BE2C (cell line): ENCODE results near the gene RRBP1.

Source experiments
- DNase-seq: peaks from one replicate; pipeline ENCODE4 v3.0.0-alpha.2; 2020
- H3K27me3 ChIP-seq: fragments of 250-450 bp; sonication (Bioruptor Pico); 2 replicates; pipeline ENCODE4 v1.5.1; 2020; ENCODE audit warnings: mild to moderate bottlenecking
- H3K36me3 ChIP-seq: fragments of 250-450 bp; sonication (Bioruptor Pico); 2 replicates; pipeline ENCODE4 v1.5.1; 2020; ENCODE audit warnings: mild to moderate bottlenecking
- H3K4me1 ChIP-seq: fragments of 250-450 bp; sonication (Bioruptor Pico); 2 replicates; pipeline ENCODE4 v1.5.1; 2020
- H3K4me3 ChIP-seq: 2 replicates; pipeline ENCODE4 v1.5.1; 2011; ENCODE audit warnings: low read depth, low read length
- H3K9me3 ChIP-seq: fragments of 250-450 bp; sonication (Bioruptor Pico); 2 replicates; pipeline ENCODE4 v1.5.1; 2020
- TF ChIP-seq, protein P1 (sequence below): IDR thresholded peaks from 2 replicates; pipeline ENCODE4 v1.5.1; 2012; ENCODE audit warnings: mild to moderate bottlenecking, low read depth, low read length

The RRBP1 gene

DNA sequence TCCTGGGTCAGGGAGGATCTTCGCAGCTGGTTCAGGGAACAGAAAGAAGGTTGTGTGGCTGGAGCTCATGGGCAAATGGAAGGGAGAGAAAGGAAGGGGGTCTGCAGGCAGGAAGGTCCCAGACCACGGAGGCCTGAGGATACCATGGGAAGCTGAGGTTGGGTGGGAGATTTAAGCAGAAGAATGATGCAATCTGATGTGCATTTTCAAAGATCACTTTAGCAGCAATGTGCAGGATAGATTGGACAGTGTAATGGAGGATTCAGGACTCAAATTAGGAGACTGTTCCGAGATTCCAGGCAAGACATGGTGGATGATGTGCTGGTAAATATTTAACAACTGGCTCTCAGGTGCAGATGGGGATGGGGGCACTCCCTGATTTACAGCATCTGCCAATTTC is 5.8 kb upstream of the RRBP1 start:
- TF ChIP-seq, protein P1, sequence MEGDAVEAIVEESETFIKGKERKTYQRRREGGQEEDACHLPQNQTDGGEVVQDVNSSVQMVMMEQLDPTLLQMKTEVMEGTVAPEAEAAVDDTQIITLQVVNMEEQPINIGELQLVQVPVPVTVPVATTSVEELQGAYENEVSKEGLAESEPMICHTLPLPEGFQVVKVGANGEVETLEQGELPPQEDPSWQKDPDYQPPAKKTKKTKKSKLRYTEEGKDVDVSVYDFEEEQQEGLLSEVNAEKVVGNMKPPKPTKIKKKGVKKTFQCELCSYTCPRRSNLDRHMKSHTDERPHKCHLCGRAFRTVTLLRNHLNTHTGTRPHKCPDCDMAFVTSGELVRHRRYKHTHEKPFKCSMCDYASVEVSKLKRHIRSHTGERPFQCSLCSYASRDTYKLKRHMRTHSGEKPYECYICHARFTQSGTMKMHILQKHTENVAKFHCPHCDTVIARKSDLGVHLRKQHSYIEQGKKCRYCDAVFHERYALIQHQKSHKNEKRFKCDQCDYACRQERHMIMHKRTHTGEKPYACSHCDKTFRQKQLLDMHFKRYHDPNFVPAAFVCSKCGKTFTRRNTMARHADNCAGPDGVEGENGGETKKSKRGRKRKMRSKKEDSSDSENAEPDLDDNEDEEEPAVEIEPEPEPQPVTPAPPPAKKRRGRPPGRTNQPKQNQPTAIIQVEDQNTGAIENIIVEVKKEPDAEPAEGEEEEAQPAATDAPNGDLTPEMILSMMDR = no peak
- H3K9me3 ChIP-seq = peaks cover 4% of the 10 kb centered on the region; the same call in 1 of the 2 replicates
- H3K36me3 ChIP-seq = no peaks in the 10 kb centered on the region
- no peaks in the 10 kb centered on the region for H3K4me1 ChIP-seq
- DNase-seq = no peak
- H3K27me3 ChIP-seq = peaks cover 35% of the 10 kb centered on the region
- no peak overlapping the region for H3K4me3 ChIP-seq

DNA sequence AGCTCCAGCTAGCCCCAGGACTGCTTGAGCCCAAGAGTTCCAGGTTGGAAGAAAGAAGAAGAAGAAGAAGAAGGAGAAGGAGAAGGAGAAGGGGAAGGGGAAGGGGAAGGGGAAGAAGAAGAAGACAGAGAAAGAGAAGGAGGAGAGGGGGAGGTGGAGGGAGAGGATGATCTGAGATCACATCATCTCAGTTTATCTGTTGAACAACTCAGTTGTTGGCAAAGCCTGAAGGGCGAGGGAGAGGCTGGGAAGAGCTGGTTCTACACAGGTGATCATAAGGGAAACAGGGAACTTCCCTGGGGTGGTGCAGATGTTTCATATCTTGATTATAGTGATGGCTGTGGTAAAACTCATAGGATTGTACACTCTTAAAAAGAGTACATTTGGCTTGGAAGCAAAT is 3.1 kb upstream of the RRBP1 start:
- Histone ChIP-seq H3K36me3 (no peaks in the 10 kb centered on the region), H3K9me3 (no peaks in the 10 kb centered on the region; the same call in 1 of the 2 replicates), H3K27me3 (peaks cover 35% of the 10 kb centered on the region), H3K4me3 (no peak overlapping the region), H3K4me1 (no peaks in the 10 kb centered on the region)
- TF ChIP-seq, protein P1 = no peak
- no peak for DNase-seq

DNA sequence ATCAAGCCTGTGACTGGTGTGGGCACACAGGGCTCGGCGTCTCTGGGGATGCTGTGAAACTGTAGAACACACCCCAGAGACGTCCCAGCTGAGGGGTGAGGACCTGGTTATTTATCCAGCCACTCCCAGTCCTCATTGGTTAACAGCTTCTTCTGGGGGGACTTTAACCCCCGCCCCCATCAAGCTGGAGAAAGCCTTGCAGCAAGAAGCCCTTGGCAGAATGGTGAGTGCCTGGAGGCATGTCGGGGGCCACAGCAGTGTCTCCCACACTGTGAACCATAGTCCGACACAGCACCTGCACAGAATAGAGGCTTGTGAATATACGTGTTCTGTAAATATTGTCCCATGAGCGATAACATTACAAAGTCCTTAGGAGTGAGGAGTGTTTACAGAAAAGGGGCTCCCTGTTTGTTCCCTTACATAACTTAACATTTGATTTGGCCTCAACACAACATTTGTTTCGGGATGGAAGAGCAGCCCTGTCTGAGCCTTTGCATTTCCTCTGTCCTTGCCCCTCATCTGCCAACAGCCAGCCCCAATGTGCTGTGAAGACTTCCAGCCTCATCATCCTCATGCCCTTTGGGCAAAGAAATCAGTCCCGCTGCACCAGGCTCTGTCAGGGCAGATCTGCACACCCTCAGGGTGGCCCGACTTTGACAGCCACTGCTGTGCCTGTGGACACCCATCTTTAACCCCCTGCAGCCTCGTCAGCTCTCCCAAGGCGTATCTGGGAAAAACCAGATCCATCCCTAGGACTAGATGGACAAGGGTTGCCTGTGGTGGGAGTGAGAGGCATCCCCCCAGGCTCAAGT is 2.2 kb upstream of the RRBP1 start:
- TF ChIP-seq, protein P1 = no peak

DNA sequence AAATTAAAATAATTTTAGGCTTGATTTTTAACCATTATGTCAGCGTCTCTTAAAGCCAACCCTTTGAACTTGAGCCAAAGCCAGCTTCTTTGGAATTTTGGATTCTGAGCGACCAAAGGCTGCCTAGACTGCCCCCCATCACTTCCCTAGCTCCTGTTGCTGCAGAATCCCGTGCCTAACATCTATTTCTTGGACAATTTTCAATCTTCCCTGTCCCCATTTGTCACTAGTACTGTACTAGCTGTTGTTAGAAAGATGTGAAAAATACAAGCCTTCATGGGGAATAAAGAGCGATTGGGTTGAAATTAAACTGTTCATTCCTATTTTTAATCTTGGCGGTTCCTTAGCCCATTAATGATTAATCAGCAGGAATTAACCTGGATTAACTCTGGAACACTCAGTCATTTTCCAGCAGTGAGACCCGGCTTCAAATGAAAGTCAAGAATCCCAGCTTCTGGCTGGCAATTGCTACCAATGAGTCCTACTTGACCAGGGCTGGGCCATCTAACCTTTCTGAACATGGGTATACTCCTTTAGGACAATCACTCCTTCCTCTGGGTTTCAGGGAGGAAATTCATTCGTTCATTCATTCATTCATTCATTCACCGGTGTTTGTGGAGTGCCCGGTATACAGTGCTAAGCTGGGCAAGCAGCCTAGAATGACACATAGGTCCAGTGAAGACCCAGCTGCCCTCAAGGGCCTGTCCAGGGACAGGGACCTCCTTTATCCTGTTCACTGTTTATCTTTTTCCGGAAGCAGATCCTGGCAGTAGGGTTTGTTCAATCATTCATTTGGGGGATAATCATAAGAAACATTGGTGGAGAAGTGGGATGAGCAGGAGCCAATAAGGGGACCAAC is 1.4 kb upstream of the RRBP1 start:
- TF ChIP-seq, protein P1 = no peak
- DNase-seq = no peak
- no peaks in the 10 kb centered on the region for H3K9me3 ChIP-seq
- peaks cover 35% of the 10 kb centered on the region for H3K27me3 ChIP-seq
- H3K36me3 ChIP-seq = no peaks in the 10 kb centered on the region
- H3K4me1 ChIP-seq = no peaks in the 10 kb centered on the region
- H3K4me3 ChIP-seq = no peak overlapping the region

More for the DNA sequence above, 2.2 kb upstream of the RRBP1 start:
- H3K4me3 ChIP-seq = no peak overlapping the region
- peaks cover 35% of the 10 kb centered on the region for H3K27me3 ChIP-seq
- H3K4me1 ChIP-seq = no peaks in the 10 kb centered on the region
- no peaks in the 10 kb centered on the region for H3K9me3 ChIP-seq
- no peaks in the 10 kb centered on the region for H3K36me3 ChIP-seq
- DNase-seq = no peak

DNA sequence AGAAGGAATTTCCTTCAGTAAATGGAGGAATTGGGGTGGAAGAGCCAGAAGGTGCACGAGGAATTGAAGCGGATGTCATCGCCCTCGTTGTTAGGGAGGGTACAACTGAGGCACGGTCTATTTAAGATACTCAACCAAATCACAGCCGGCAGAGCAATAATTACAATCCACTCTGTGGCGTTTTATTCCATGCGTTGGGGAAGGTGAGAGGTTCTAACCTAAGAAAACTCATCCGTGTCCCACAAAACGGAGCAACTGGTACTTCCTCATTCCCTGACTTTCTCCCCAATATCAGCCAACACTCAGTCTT is 802 bp upstream of the RRBP1 start:
- no peaks in the 10 kb centered on the region for H3K36me3 ChIP-seq
- DNase-seq = no peak
- TF ChIP-seq, protein P1 = no peak
- H3K27me3 ChIP-seq = peaks cover 35% of the 10 kb centered on the region
- no peaks in the 10 kb centered on the region for H3K9me3 ChIP-seq
- H3K4me3 ChIP-seq = peak overlapping the region; percentile 63
- no peaks in the 10 kb centered on the region for H3K4me1 ChIP-seq

DNA sequence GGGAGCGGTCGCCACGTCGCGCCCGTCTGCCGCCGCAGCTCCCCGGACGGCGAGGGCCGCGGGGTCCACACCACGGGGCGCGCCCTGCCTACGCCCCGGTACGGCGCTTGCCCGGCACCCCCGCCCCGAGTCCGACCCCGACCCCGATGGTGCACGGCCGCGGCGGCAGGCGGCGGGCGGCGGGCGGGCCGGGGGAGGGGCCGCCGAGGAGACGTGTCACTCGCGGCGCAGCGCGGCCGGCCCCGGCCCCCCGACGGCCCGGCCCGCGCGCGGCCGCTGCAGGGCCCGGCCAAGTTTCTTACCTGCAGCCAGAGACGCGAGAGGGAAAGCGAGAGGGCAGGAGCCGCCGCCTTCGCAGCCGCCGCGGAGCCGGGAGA is 328 bp downstream of the RRBP1 start:
- no peaks in the 10 kb centered on the region for H3K9me3 ChIP-seq
- TF ChIP-seq, protein P1 = no peak
- no peaks in the 10 kb centered on the region for H3K36me3 ChIP-seq
- no peaks in the 10 kb centered on the region for H3K4me1 ChIP-seq
- H3K27me3 ChIP-seq = peaks cover 27% of the 10 kb centered on the region
- DNase-seq = peak; percentile 25
- H3K4me3 ChIP-seq = peak overlapping the region; percentile 61
